Measurements from ENCODE around the gene ASXL3.

- TF ChIP-seq CTCF (IDR thresholded peaks at IDR 0.05; ENCODE audit: low read length) = no peak
- no peak for TF ChIP-seq EZH2 (IDR thresholded peaks at IDR 0.05; ENCODE audit: borderline replicate concordance, low read length)
These were observed 122.5 kb downstream of the ASXL3 start for GRCh38 chr18:33700513-33700976.

All from OCI-LY1 (cell line).